SK-N-MC (cell line): ENCODE measurements around the gene PRR23E.
A peak's percentile ranks its signal among the peaks of the same experiment; 100 is the strongest.

Experiments used
- DNase-seq: peaks from one replicate; pipeline ENCODE4 v3.0.0-alpha.2; 2011; ENCODE audit warnings: low read depth, low spot score
- H3K27ac ChIP-seq: fragments of 200-600 bp; sonication (generic); 2 replicates; pipeline ENCODE4 v1.5.1; 2016; ENCODE audit warnings: mixed run types
- H3K36me3 ChIP-seq: fragments of 200-600 bp; sonication (generic); 2 replicates; pipeline ENCODE4 v1.6.1; 2017; ENCODE audit warnings: antibody characterized with exemption, low read length, mixed read lengths; ENCODE audit not compliant: insufficient read depth
- H3K4me3 ChIP-seq: fragments of 200-600 bp; sonication (generic); 2 replicates; pipeline ENCODE4 v1.5.1; 2016
- H3K9ac ChIP-seq: fragments of 200-600 bp; sonication (generic); 2 replicates; pipeline ENCODE4 v1.8.0; 2017; ENCODE audit warnings: mixed run types, mixed read lengths; ENCODE audit not compliant: insufficient read length
- H3K9me3 ChIP-seq: fragments of 200-600 bp; sonication (generic); 2 replicates; pipeline ENCODE4 v1.6.1; 2017; ENCODE audit warnings: low read depth, mild to moderate bottlenecking, antibody characterized with exemption, low read length, moderate library complexity, mixed read lengths
- EZH2 ChIP-seq: fragments of 200-600 bp; sonication (generic); IDR thresholded peaks from one replicate; pipeline ENCODE4 v1.6.1; 2017; ENCODE audit warnings: antibody characterized with exemption
- FOXP2 ChIP-seq: optimal IDR thresholded peaks from 2 replicates; pipeline ENCODE3; 2011; ENCODE audit warnings: mild to moderate bottlenecking, moderate library complexity; ENCODE audit not compliant: insufficient read depth; ENCODE audit errors: extremely low read length, control extremely low read depth
- POLR2AphosphoS5 ChIP-seq: IDR thresholded peaks from 2 replicates; pipeline ENCODE4 v1.6.1; 2012; ENCODE audit warnings: mild to moderate bottlenecking, low read depth, low read length, borderline replicate concordance

The PRR23E gene

DNA sequence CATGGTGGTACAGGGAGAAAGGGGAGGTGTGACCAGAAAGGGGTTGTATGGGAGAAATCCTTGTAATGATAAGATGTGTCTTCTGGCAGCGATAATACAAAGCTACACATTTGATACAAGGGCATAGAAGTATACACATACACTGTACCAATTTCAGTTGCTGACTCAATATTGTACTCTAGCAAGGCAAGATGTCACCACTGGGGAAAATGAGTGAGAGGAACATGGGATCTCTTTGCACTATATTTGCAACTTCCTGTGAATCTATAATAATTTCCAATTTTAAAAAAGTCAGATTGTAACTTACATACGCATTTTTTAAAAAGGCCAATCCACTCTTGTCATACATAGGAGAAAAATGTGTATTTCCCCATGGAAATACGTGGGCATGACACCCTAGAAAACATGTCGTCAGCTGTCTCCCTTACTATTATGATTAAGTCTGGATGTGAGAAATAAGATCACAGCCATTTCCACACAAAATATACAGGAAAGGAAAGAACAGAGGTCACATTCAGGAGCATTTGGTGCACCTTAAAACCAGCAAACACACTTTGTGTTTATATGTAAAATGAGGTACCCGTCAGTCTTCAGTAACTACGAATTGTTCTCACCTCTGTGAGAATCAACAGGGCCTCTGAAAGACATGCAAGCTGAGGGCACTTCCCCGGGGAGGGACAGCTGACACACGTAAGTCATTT lies 22.9 kb downstream of the PRR23E start:
- Histone ChIP-seq H3K36me3 (no peaks in the 10 kb centered on the region), H3K27ac (no peak overlapping the region), H3K9me3 (no peaks in the 10 kb centered on the region), H3K4me3 (no peak overlapping the region), H3K9ac (no peak overlapping the region)
- no peak for DNase-seq
- no peak for TF ChIP-seq POLR2AphosphoS5
- TF ChIP-seq FOXP2, result no peak
- no peak for TF ChIP-seq EZH2

- Histone ChIP-seq H3K9me3 (no peaks in the 10 kb centered on the region), H3K27ac (no peak overlapping the region), H3K4me3 (no peak overlapping the region), H3K9ac (no peak overlapping the region), H3K36me3 (no peaks in the 10 kb centered on the region)
- TF ChIP-seq EZH2 (no peak), FOXP2 (no peak), POLR2AphosphoS5 (no peak)
- DNase-seq, result no peak
Measured at GRCh38 chr3:127216415-127217261, 23.7 kb downstream of the PRR23E start.

GRCh38 chr3:127217596-127218453 lies 24.9 kb downstream of the PRR23E start:
- Histone ChIP-seq H3K4me3 (no peak overlapping the region), H3K9ac (no peak overlapping the region), H3K36me3 (no peaks in the 10 kb centered on the region), H3K27ac (no peak overlapping the region), H3K9me3 (no peaks in the 10 kb centered on the region)
- no peak for TF ChIP-seq EZH2
- no peak for TF ChIP-seq POLR2AphosphoS5
- no peak for TF ChIP-seq FOXP2
- DNase-seq, result no peak

- Histone ChIP-seq H3K27ac (no peak overlapping the region), H3K9me3 (no peaks in the 10 kb centered on the region), H3K9ac (no peak overlapping the region), H3K4me3 (no peak overlapping the region), H3K36me3 (no peaks in the 10 kb centered on the region)
- no peak for DNase-seq
- TF ChIP-seq FOXP2 (no peak), POLR2AphosphoS5 (no peak), EZH2 (peak; percentile 6)
Measured at GRCh38 chr3:127218454-127218922, 25.6 kb downstream of the PRR23E start.

GRCh38 chr3:127220497-127220896 lies 27.6 kb downstream of the PRR23E start:
- no peak for DNase-seq
- Histone ChIP-seq H3K4me3 (no peak overlapping the region), H3K36me3 (no peaks in the 10 kb centered on the region), H3K9me3 (no peaks in the 10 kb centered on the region), H3K9ac (no peak overlapping the region), H3K27ac (no peak overlapping the region)
- TF ChIP-seq EZH2, result no peak
- no peak for TF ChIP-seq FOXP2
- no peak for TF ChIP-seq POLR2AphosphoS5

DNA sequence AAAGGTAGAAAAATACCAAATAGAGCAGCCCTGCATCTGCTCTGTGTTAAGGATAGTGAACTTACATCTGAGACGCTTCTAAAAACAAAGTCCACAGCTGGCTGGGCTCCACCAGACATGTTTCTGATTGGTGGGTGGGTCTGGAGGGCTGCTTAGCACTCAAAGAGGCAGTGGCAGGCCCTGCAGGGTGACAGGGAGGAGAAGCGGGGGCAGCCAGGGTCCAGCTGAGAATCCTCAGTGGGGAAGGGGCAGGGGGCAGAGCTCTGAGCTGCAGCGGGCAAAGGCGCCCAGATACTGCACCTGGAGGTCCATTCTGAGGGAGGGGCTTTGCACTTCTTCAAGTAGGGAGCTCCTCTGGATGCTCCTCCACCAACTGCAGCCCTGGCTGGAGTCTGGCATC lies 28.1 kb downstream of the PRR23E start:
- no peak for TF ChIP-seq FOXP2
- no peak for TF ChIP-seq POLR2AphosphoS5
- no peak for TF ChIP-seq EZH2
- Histone ChIP-seq H3K36me3 (no peaks in the 10 kb centered on the region), H3K9ac (no peak overlapping the region), H3K4me3 (no peak overlapping the region), H3K27ac (no peak overlapping the region), H3K9me3 (no peaks in the 10 kb centered on the region)
- DNase-seq, result no peak

- no peak overlapping the region for H3K9ac ChIP-seq
- DNase-seq, result no peak
Measured at GRCh38 chr3:127221446-127222035, 28.6 kb downstream of the PRR23E start.

More at GRCh38 chr3:127221446-127222035, 28.6 kb downstream of the PRR23E start:
- TF ChIP-seq EZH2, result no peak
- no peak for TF ChIP-seq FOXP2
- TF ChIP-seq POLR2AphosphoS5, result no peak
- no peak overlapping the region for H3K4me3 ChIP-seq
- no peaks in the 10 kb centered on the region for H3K9me3 ChIP-seq
- H3K27ac ChIP-seq, result no peak overlapping the region
- H3K36me3 ChIP-seq, result no peaks in the 10 kb centered on the region
